NCI-H2227 treated with DMSO at 0.1 percent for 48 hours (cell line): Measurements from ENCODE around the gene TIE1.

Experiments
- DNase-seq: peaks from one replicate; lab custom pipeline; 2025; lab: John Stamatoyannopoulos, UW

The TIE1 gene

GRCh38 chr1:43338001-43338400 is 37.2 kb downstream of the TIE1 start:
- DNase-seq: no peak

- no peak for DNase-seq
Measured at GRCh38 chr1:43339584-43340232, 38.9 kb downstream of the TIE1 start.

GRCh38 chr1:43340559-43340958 is 39.8 kb downstream of the TIE1 start:
- no peak for DNase-seq

GRCh38 chr1:43344267-43344850 is 43.6 kb downstream of the TIE1 start:
- no peak for DNase-seq

- no peak for DNase-seq
Measured at GRCh38 chr1:43345120-43345519, 44.3 kb downstream of the TIE1 start.

- DNase-seq: no peak
Measured at GRCh38 chr1:43346636-43347035, 45.9 kb downstream of the TIE1 start.

DNA sequence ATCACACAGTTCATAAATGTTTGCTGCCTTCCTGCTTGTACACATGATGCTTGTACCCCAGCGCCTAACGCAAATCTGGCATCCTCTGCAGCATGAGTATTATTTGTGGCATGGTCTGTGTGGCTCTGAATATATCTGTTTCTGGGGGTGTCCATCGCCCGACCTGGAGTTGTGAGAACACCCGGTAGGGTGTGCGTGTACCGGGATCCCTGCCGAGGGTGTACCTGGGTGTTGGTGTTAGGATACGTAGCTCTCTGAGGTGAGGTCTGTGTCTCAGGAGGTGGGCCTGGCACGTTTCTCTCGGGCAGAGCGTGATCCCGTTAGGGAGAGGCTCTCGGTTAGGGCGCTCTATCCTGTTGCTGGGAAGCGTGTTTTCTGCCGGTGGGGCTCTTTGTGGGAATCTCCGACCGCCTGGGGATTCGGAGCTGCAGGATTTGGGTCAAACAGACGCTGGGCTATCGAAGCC is 47.6 kb downstream of the TIE1 start:
- peak; percentile 83 for DNase-seq

- DNase-seq: peak; percentile 89
Measured at GRCh38 chr1:43348809-43349593, 48.2 kb downstream of the TIE1 start.

DNA sequence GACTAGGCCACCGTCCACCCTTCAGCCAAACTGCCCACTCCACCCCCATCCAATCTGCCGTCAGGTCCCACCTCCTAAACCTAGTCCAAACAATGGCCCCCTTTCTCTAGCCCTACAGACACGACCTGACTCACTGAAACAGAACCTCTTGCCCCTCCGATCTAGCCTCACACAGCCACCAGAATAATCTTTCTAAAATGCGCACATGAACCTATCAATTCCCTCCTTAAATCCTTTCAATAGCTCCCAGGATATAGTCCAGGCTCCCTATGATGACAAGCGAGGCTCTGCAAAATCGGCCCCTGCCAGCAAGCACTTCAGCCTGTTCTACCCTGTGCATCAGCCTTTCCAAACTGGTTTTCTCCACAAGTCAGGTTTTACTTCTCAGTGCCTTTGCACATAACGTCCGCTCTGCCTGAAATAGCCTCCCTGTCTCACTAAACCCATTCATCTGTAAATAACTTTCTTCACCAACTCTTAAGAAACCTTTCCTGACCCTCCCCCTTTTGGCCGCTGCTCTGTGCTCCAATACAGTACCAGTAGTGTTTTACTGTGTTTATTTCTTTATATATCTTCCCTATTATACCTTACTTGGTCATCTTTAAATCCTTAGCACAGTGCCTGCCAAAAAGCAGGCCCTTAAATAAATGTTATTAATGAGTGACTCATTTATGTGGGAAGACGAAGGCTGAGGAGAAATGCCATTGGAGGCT is 49.0 kb downstream of the TIE1 start:
- peak; percentile 82 for DNase-seq

- no peak for DNase-seq
Measured at GRCh38 chr1:43350976-43351375, 50.2 kb downstream of the TIE1 start.

DNA sequence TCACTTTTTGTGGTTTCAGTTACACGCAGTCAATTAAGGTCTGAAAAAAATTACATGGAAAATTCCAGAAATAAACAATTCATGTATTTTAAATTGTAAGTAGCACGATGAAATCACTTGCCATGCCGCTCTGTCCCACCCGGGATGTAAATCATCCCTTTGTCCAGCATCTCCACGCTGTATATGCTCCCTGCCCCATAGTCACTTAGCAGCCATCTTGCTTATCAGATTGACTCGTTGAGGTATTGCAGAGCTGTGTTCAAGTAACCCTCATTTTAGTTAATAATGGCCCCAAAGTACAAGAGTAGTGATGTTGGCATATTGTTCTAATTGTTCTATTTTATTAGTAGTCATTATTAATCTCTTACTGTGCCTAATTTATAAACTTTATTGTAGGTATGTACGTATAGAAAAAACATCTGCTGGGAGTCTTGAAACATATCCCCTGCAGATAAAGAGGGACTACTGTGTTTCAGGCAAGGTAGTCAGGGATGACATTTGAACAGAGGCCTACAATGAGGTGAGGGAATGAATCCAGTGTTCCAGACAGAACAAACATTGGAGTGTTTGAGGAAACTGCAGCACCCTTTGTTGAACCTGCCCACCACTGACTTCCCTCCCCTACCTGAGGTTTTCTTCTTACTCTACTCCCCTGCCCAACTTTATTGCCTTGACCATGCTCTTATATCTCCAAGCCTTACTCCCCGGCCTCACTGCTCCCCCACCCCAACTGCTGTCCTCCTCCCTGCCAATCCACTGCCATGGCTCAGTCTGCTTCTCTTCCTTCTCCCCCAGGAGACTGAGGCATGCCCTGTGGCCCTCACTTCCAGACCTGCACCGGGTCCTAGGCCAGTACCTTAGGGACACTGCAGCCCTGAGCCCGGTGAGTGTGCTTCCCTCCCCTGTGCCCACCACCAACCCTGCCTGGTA is 50.9 kb downstream of the TIE1 start:
- DNase-seq: no peak

GRCh38 chr1:43352351-43352705 is 51.5 kb downstream of the TIE1 start:
- DNase-seq: no peak

DNA sequence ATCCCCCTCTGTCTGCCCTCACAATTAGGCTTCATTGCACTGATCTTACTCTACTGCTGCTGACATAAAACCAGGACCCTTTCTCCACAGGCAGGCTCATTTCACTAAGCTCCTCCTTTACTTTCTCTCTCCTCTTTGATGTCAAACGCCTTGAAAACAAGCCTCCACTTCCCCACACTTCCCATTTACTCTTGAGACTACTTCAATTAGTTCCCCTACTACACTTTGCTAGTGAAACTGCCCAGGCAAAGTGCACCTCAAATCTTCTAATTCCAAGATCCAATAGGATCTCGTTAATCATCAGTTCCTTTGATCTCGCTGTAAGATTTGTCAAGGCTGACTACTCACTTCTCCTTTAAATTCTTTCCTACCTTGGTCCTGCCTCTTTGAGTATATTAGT is 52.1 kb downstream of the TIE1 start:
- DNase-seq: no peak

GRCh38 chr1:43354471-43354870 is 53.7 kb downstream of the TIE1 start:
- DNase-seq: no peak

DNA sequence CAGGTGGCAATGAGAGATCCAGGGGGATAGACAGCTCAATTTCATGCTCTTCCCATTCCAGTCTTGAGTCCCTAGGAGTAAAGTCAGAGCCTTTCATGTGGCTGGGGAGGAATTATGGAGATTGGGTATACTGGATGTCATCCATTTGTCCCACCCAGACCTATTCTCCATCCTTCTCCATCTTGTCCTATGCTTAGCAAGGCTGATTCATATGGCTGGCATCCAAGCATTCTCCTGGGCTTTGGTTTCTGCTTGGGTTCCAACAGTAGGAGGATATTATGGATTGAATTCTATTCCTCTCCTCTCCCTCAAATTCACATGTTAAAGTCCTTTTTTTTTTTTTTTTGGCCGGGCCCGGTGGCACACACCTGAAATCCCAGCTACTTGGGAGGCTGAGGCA is 54.2 kb downstream of the TIE1 start:
- no peak for DNase-seq

- DNase-seq: no peak
Measured at GRCh38 chr1:43357251-43357650, 56.5 kb downstream of the TIE1 start.

DNA sequence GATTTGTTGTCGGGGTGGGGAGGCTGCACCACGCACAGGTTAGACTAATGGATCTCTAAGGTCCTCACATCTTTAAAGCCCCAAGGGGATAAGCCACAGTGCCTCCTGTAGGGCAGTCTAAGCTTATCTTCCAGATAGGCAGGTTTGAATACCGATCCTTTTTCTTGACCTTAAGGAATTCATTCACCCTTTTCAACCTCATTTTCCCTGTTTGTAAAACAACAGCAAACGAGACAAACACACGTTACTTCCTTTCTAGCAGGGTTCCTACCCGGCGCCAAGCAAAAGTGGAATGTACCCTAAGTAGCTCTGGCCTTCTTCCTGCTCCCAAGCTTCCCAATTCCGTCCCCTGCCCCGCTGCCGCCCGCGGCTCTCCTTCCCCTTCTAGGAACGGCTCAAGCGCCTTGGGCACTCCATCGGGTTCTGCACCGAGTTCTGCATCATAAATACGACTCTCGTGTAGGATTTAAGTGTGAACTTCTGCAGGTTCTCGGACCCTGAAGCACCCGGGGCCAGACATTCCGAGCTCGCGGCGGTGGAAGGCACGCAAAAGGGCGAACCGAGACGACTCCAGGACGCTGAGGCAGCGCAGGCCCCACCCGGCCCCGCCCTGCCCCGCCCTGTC is 57.5 kb downstream of the TIE1 start:
- DNase-seq: peak; percentile 89

DNA sequence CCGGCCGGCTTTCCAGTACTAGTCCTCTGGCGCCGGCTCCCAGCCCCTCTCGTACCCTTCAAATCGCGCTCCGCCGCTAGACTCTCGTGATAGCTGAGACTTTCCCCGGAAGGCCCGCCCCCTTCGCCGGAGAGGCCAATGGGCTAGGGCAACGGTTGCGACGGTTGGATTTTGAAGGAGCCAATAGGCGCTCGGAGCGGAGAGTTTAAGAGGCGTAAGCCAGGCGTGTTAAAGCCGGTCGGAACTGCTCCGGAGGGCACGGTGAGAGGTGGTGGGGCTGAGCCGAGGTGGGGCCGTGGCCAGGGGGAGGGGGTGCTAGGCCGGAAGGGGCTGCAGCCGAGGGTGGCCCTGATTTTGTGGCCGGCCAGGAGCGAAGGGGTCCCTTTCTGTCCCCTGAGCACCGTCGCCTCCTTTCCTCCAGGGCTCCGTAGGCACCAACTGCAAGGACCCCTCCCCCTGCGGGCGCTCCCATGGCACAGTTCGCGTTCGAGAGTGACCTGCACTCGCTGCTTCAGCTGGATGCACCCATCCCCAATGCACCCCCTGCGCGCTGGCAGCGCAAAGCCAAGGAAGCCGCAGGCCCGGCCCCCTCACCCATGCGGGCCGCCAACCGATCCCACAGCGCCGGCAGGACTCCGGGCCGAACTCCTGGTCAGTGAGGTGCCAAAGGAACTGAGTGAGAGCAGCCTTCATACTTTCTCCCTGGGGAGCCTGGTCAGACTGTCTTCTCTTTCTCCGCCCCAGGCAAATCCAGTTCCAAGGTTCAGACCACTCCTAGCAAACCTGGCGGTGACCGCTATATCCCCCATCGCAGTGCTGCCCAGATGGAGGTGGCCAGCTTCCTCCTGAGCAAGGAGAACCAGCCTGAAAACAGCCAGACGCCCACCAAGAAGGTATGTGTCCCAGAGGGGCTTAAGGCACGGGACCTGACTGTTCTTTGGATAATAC is 58.2 kb downstream of the TIE1 start, which contains the start of gene CDC20:
TSS of gene CDC20 (plus strand) at position 236 of the 948 bp plus-strand sequence. CDS start at position 471, 235 bp downstream.
- peak; percentile 97 for DNase-seq

- DNase-seq: no peak
Measured at GRCh38 chr1:43359696-43360095, 58.9 kb downstream of the TIE1 start.

DNA sequence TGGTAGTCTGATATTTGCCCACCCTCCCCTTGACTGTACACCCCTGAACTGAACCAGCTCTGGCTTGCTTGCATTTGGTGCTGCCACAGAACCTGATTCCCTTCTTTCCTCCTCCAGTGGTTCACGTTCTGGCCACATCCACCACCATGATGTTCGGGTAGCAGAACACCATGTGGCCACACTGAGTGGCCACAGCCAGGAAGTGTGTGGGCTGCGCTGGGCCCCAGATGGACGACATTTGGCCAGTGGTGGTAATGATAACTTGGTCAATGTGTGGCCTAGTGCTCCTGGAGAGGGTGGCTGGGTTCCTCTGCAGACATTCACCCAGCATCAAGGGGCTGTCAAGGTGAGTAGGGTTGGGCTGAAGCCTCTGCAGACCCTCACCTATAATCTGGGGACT is 59.8 kb downstream of the TIE1 start:
- no peak for DNase-seq
